Measurements from ENCODE around the gene PLEKHG4.

Gene PLEKHG4

GRCh38 chr16:67336116-67336515 lies 56.8 kb downstream of the PLEKHG4 start:
- DNase-seq (ENCODE audit: low read depth, low spot score) = no peak

DNA sequence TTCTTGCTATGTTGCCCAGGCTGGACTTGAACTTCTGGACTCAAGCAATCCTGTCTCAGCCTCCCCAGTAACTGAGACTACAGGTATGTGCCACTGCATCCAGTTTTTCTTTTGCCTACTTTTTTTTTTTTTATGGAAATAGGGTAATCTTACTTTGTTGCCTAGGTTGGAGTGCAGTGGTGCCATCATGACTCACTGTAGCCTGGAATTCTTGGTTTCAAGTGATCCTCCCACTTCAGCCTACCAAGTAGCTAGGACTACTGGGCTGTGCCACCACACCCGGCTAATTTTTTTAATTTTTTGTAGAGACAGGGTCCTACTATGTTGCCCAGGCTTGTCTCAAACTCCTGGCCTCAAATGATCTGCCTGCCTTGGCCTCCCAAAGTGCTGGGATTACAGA lies 57.3 kb downstream of the PLEKHG4 start:
- DNase-seq (ENCODE audit: low read depth, low spot score) = no peak
